ENCODE results near the gene AKAP13.

The AKAP13 gene

GRCh38 chr15:85407421-85408269, 27.2 kb downstream of the AKAP13 start:
- DNase-seq (ENCODE audit: low read depth, low spot score): no peak

DNA sequence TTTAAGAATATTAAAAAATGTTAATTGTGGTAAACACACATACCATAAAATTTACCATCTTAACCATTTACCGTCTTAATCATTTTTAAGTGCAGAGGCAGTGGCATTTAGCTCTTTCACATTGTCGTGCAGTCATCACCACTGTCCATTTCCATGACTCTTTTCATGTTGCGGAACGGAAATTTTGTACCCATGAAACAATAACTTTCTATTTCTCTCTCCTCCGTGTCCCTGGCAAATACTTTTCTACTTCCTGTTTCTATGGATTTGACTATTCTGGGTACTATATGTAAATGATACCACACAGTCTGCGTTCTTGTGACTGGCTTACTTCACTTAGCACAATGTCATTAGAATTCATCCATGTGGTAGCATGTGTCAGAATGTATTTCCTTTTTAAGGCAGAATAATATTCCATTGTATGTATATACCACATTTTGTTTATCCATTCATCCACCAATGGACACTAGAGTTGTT, 27.9 kb downstream of the AKAP13 start:
- no peak for DNase-seq (ENCODE audit: low read depth, low spot score)

- no peak for DNase-seq (ENCODE audit: low read depth, low spot score)
Observed at GRCh38 chr15:85412066-85412465, 31.7 kb downstream of the AKAP13 start.

DNA sequence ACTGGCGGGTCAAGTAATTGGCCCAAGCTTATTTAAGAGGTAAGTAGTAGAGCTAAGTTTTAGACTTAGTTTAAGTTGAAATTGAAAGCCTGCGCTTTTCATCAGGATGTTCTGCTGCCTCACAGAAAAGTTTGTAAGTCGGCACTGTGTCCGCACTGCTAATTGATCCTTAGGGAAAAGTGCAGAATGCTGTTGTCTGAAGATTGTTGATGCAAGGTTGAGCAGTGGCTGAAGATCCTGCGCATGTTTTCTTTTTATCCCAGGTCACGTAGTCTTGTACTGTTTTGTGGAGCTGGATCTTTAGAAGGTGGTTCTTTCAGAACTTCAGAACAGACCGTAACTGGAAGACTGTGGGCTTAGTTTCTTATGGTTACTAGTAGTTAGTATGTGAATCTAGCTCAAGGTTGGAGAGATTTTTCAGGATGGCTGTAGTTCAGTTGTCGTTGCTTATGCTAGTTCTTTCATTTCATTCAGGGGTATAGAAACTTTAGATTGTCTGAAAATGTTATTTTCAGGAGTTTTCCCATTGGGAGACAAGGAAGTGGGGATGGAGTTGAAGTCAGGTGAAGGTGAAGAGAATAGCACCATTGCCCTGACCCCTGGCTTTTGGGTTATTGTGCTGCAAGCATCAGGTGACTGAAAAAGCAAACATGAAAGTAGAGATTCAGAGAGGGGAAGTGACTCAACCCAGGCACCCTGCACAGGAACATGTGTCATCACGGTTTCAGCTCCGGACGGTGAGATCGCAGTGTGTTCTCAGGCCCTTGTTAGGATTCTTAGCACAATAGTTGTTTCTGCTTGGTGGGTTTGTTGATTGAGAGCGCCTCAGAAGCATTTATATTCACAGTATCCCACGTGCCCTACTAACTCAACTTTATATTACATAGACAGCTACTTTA, 32.8 kb downstream of the AKAP13 start:
- DNase-seq (ENCODE audit: low read depth, low spot score): peak; percentile 56

GRCh38 chr15:85414037-85414436, 33.6 kb downstream of the AKAP13 start:
- DNase-seq (ENCODE audit: low read depth, low spot score): no peak

DNA sequence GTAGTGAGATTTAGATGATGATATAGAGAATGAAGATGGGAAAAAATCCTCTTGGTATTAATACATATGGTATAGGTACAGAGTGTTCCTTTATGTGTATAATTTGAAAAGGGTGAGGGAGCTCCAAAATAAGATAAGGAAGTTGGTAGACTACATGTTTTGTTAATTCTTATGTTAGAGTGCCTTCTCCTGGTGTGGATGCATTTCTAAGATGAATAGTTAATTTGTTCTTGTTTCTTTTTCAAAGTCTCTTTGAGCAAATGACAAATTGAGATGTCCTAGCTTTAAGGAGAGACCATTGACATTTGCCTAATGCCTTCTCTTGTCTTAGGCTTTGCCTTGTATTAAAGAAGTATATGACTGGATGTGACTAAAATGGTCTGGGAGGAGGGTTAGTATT, 34.1 kb downstream of the AKAP13 start:
- DNase-seq (ENCODE audit: low read depth, low spot score): no peak

GRCh38 chr15:85414991-85415390, 34.6 kb downstream of the AKAP13 start:
- no peak for DNase-seq (ENCODE audit: low read depth, low spot score)

- no peak for DNase-seq (ENCODE audit: low read depth, low spot score)
Observed at GRCh38 chr15:85415783-85416182, 35.4 kb downstream of the AKAP13 start.

DNA sequence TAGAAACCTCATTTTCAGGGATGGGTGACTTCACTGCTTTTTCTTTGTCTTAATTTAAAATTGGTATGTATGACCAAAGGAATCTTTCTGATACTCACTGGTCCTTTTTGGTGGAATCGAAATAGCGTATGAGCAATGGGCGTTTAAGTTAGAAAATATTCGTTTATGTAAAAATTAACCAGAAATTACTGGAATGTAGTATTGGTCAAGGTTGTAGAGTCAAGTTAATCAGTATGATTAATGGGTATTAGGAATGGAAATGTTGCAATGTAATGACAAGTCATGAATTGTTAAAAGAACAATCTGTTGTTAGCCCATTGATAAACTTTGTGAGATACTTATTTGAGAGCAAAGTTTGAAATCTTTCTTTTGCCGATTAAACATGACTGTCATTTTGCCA, 36.9 kb downstream of the AKAP13 start:
- no peak for DNase-seq (ENCODE audit: low read depth, low spot score)

DNA sequence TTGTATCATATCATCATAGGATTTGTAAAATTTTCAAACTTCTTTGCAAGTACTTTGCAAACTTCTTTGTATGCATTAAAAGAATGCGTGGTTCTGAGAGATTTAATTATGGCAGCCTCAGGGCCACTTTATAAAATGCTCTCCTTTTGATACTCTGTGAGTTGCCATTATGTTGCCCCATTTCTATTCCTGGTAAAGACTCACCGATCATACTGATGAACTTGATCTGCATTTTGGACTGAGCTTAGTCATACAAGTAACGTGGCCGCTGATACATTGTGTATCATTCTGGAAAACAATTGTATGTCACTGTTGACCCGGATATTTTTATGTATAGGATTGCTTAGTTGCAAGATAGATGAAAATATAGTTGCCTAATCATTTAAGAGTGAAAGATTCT, 38.8 kb downstream of the AKAP13 start:
- no peak for DNase-seq (ENCODE audit: low read depth, low spot score)

DNA sequence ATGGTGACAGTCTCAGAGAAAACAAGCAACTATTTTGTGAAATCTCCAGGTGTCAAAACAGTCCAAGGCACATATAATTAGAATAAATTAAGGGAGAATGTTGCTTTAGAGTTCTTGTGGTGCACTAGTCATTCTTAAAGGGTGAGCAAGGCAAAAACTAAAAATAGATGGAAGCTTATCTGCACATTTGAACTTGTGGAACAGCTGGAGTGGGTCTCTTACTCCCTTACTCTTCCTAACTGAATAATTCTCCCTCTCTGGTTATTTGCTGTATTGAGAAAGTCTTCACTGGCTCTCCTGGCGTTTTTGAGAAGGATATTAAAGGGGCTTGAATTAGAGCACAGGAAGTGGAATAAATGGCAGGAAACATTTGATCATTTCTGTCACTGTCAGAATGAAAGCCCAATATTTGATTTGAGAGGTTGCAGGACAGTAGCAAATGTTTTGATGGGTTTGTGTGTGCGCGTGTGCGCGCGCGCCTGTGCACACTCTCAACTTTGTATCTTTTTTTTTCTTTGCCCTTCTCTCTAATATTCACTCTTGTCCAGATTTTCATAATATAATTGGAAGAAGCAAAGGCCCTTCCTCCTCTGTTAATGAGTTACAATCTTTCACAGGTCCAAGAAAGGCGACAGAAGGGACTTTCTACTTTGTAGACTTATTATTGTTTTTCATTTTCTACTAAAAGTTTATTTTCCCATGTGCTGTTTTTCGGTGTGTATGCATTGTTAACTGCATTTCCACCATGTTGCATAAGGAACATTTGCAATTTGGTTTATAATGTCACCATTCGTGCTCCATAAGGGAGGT, 40.9 kb downstream of the AKAP13 start:
- DNase-seq (ENCODE audit: low read depth, low spot score): no peak

DNA sequence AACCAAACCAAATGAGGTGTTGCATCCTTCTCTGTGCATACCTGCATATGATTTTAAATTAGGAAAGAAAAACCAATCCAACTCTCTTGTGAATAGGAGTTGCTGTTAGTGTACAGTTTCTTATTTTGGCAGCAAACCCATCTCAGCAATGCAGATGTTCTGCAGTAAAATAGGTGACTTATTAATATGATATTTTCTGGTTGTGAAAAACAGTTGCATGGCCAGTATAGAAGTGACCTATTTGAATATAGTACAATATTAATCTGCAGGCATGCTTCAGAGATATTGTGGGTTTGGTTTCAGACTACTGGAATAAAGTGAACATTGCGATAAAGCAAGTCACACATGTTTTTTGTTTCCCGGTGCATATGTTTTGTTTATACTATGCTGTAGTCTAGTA, 42.2 kb downstream of the AKAP13 start:
- no peak for DNase-seq (ENCODE audit: low read depth, low spot score)

DNA sequence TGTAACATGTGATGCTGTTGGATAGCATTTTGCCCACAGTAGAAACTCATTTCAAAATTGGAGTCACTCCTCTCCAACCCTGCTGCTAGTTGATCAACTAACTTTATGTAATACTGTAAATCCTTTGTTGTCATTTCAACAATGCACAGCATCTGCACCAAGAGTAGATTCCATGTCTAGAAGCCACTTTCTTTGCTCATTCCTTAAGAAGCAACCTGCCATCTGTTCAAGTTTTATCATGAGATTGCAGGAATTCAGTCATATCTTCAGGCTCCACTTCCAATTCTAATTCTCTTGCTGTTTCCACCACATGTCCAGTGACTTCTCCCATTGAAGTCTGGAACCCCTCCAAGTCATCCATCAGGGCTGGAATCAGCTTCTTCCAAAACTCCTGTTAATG, 42.9 kb downstream of the AKAP13 start:
- DNase-seq (ENCODE audit: low read depth, low spot score): no peak

GRCh38 chr15:85424154-85424553, 43.8 kb downstream of the AKAP13 start:
- no peak for DNase-seq (ENCODE audit: low read depth, low spot score)

GRCh38 chr15:85426481-85426880, 46.1 kb downstream of the AKAP13 start:
- DNase-seq (ENCODE audit: low read depth, low spot score): no peak

- no peak for DNase-seq (ENCODE audit: low read depth, low spot score)
Observed at GRCh38 chr15:85427286-85428028, 47.1 kb downstream of the AKAP13 start.

GRCh38 chr15:85429522-85429921, 49.1 kb downstream of the AKAP13 start:
- DNase-seq (ENCODE audit: low read depth, low spot score): no peak

GRCh38 chr15:85430406-85431204, 50.2 kb downstream of the AKAP13 start:
- no peak for DNase-seq (ENCODE audit: low read depth, low spot score)

DNA sequence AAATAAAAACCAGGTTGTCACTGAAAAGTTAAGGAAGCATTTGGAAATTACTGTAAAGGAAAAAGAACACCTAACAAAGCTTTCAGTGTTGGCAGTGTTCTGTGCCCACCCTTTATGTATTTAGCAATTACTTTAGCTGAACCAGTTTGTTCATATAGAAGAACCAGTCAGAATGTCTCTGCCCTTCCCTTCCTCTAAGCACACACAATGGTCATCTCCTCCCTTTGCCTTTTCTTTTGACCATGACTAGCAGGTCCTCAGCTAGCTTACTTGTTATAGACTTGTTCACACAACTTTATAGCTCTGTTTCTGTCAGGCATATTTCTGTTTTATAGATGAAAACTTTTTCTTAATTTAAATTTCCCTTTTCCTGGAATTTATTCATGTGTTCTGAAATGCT, 59.6 kb downstream of the AKAP13 start:
- no peak for DNase-seq (ENCODE audit: low read depth, low spot score)

DNA sequence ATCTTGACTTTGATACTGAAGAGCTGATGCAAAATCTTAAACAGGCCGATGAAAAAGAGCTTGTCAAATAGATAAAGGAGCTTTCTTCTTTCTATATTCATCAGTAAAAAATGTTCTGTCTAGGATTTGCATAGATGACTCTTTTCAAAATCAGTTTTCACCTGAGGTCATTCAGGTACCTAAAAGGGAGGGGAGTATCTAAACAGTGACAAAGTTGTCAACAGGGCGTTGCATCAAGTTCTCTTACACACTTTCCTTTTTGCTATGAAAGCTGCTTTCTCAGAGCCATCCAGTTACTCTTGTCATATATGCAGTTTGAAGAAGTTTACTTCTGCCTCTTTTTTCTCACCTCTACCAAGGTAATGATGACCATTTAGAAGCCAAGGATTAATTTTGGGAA, 60.0 kb downstream of the AKAP13 start:
- no peak for DNase-seq (ENCODE audit: low read depth, low spot score)

Measured in activated CD4-positive, CD25-positive, alpha-beta regulatory T cell treated with anti-CD3 and anti-CD28 coated beads, Interleukin-2, amount 50 U/mL, for 16 hours (primary cell).